ENCODE measurements around the gene CFB. TPM values are rescaled to one million over a fixed set of nuclear protein-coding genes. Genes with fewer than 3 reads are reported as not detected.

CFB gene
- total RNA-seq, 1 donor from 2014 or later, result not detected

GRCh38 chr6:31956796-31957195, 10.9 kb downstream of the CFB start:
- Mint-ChIP-seq H3K9me3 (no peaks in the 10 kb centered on the region), H3K27me3 (ENCODE audit: insufficient read depth, low read depth) (peaks cover 2% of the 10 kb centered on the region), H3K27ac (no peak overlapping the region), H3K36me3 (peaks cover 16% of the 10 kb centered on the region), H3K4me3 (peak overlapping the region; percentile 98), H3K4me1 (peaks cover 25% of the 10 kb centered on the region)
- H3K4me2 ChIP-seq, result no peak overlapping the region
- H3K79me2 ChIP-seq (ENCODE audit: low read depth), result peaks cover 38% of the 10 kb centered on the region
- H3K9ac ChIP-seq, result no peak overlapping the region
- no peaks in the 10 kb centered on the region for H3K9me3 ChIP-seq (ENCODE audit: low read depth)
- H3K27me3 ChIP-seq, result no peaks in the 10 kb centered on the region
- TF ChIP-seq EZH2phosphoT487 (IDR thresholded peaks at IDR 0.05) (no peak), CTCF (IDR thresholded peaks at IDR 0.05) (no peak), EZH2 (IDR thresholded peaks at IDR 0.05) (no peak)
- H3K4me3 ChIP-seq, result no peak overlapping the region
- H3K36me3 ChIP-seq, result peaks cover 5% of the 10 kb centered on the region
- H4K20me1 ChIP-seq (ENCODE audit: low read depth), result no peaks in the 10 kb centered on the region
- peaks cover 10% of the 10 kb centered on the region for H3F3A ChIP-seq (ENCODE audit: low read depth)
- H3K4me1 ChIP-seq, result peaks cover 11% of the 10 kb centered on the region
- DNase-seq (ENCODE audit: low spot score), result no peak
- no peak overlapping the region for H3K27ac ChIP-seq
- no peak overlapping the region for H2AFZ ChIP-seq (replicated peaks)

GRCh38 chr6:31958412-31958740, 12.5 kb downstream of the CFB start:
- no peak for DNase-seq (ENCODE audit: low spot score)
- H3K9me3 Mint-ChIP-seq, result no peaks in the 10 kb centered on the region
- peaks cover 26% of the 10 kb centered on the region for H3K36me3 Mint-ChIP-seq
- H3K4me3 Mint-ChIP-seq, result peak overlapping the region; percentile 98
- peaks cover 2% of the 10 kb centered on the region for H3K27me3 Mint-ChIP-seq (ENCODE audit: insufficient read depth, low read depth)
- no peaks in the 10 kb centered on the region for H3K27me3 ChIP-seq
- H3K79me2 ChIP-seq (ENCODE audit: low read depth), result peaks cover 38% of the 10 kb centered on the region
- peak overlapping the region; percentile 97 for H3K4me2 ChIP-seq
- H3F3A ChIP-seq (ENCODE audit: low read depth), result peaks cover under 1% of the 10 kb centered on the region
- H3K9me3 ChIP-seq (ENCODE audit: low read depth), result no peaks in the 10 kb centered on the region
- H3K4me1 Mint-ChIP-seq, result peaks cover 25% of the 10 kb centered on the region
- peak overlapping the region; percentile 15 for H3K27ac Mint-ChIP-seq
- peak overlapping the region; percentile 95 for H3K4me3 ChIP-seq
- no peak overlapping the region for H3K27ac ChIP-seq
- peak overlapping the region; percentile 90 for H2AFZ ChIP-seq (replicated peaks)
- H3K4me1 ChIP-seq, result peaks cover 11% of the 10 kb centered on the region
- H3K36me3 ChIP-seq, result peaks cover 5% of the 10 kb centered on the region
- H4K20me1 ChIP-seq (ENCODE audit: low read depth), result no peaks in the 10 kb centered on the region
- no peak for TF ChIP-seq CTCF (IDR thresholded peaks at IDR 0.05)
- TF ChIP-seq EZH2 (IDR thresholded peaks at IDR 0.05), result no peak
- no peak for TF ChIP-seq EZH2phosphoT487 (IDR thresholded peaks at IDR 0.05)
- H3K9ac ChIP-seq, result peak overlapping the region; percentile 96

- H3F3A ChIP-seq (ENCODE audit: low read depth), result no peaks in the 10 kb centered on the region
- no peaks in the 10 kb centered on the region for H3K9me3 ChIP-seq (ENCODE audit: low read depth)
- peak within 1 kb of the TSS; percentile 97 for H3K4me2 ChIP-seq
- H3K36me3 Mint-ChIP-seq, result peaks cover 27% of the 10 kb centered on the region
- peak within 1 kb of the TSS; percentile 96 for H3K9ac ChIP-seq
- peaks cover 25% of the 10 kb centered on the region for H3K4me1 Mint-ChIP-seq
- peaks cover 2% of the 10 kb centered on the region for H3K27me3 Mint-ChIP-seq (ENCODE audit: insufficient read depth, low read depth)
- TF ChIP-seq EZH2 (IDR thresholded peaks at IDR 0.05) (no peak), CTCF (IDR thresholded peaks at IDR 0.05) (no peak), EZH2phosphoT487 (IDR thresholded peaks at IDR 0.05) (no peak)
- H4K20me1 ChIP-seq (ENCODE audit: low read depth), result no peaks in the 10 kb centered on the region
- H2AFZ ChIP-seq (replicated peaks), result peak within 1 kb of the TSS; percentile 90
- peak within 1 kb of the TSS; percentile 98 for H3K4me3 Mint-ChIP-seq
- no peaks in the 10 kb centered on the region for H3K9me3 Mint-ChIP-seq
- no peaks in the 10 kb centered on the region for H3K27me3 ChIP-seq
- DNase-seq (ENCODE audit: low spot score), result peak; percentile 99
- peak within 1 kb of the TSS; percentile 95 for H3K4me3 ChIP-seq
- H3K36me3 ChIP-seq, result peaks cover 5% of the 10 kb centered on the region
- H3K27ac ChIP-seq, result no peak within 1 kb of the TSS
- peak within 1 kb of the TSS; percentile 97 for H3K27ac Mint-ChIP-seq
- H3K79me2 ChIP-seq (ENCODE audit: low read depth), result peaks cover 38% of the 10 kb centered on the region
- H3K4me1 ChIP-seq, result peaks cover 11% of the 10 kb centered on the region
Observed at GRCh38 chr6:31958741-31959739, 13.1 kb downstream of the CFB start, which contains the start of the genes NELFE and SKIC2. TSS of gene NELFE (minus strand) at chr6:31958971. CDS start at chr6:31958446, 525 bp downstream. TSS of gene SKIC2 (plus strand) at chr6:31959175. CDS start at chr6:31959193, 18 bp downstream.
